ENCODE data around the gene LSAMP.

- TF ChIP-seq NFYB (CRISPR knock-in tag; IDR thresholded peaks at IDR 0.05) = no peak
- TF ChIP-seq POLR2A (IDR thresholded peaks at IDR 0.05; ENCODE audit: insufficient read depth in 1 of 2, low read depth in 2 of 2, low read length in 2 of 2) = no peak
- no peak for TF ChIP-seq CTCF (CRISPR knock-in tag; IDR thresholded peaks at IDR 0.05)
- no peak for TF ChIP-seq ZFX (CRISPR knock-in tag; IDR thresholded peaks at IDR 0.05; ENCODE audit: low read depth)
- no peak for TF ChIP-seq SRSF9 (IDR thresholded peaks at IDR 0.05; ENCODE audit: borderline replicate concordance, insufficient read depth, low read depth, low read length, poor library complexity, severe bottlenecking)
These were observed 53.0 kb downstream of the LSAMP start for GRCh38 chr3:116392291-116392690.

All from HepG2 (cell line).